GM12878 (cell line): ENCODE results near the gene VWA8. TPM values are rescaled to one million over a fixed set of nuclear protein-coding genes. Genes with fewer than 3 reads are reported as not detected.

Experiments used
- ATAC-seq: fragments of 200-7000 bp; cut with Tn5 transposase; 3 replicates; pipeline ENCODE4 v1.9.1; 2020; ENCODE audit warnings: mild to moderate bottlenecking, moderate library complexity
- BruUV-seq: library from RNA; stranded (reverse); fragments of 400-500 nt; replicated peaks from 2 replicates; lab custom pipeline; 2021; lab: Mats Ljungman, UMichigan
- CTCF ChIA-PET: fragments of 300-600 bp; sonication (Branson Sonifier 250); formaldehyde crosslinking; extraction: SDS; loops from one replicate; lab custom pipeline; 2021; ENCODE audit warnings: inconsistent platforms; lab: Yijun Ruan, JAX
- POLR2A ChIA-PET: fragments of 350-600 bp; formaldehyde crosslinking; extraction: SDS; loops from one replicate; lab custom pipeline; 2021; ENCODE audit warnings: inconsistent platforms; lab: Charles Lee
- RAD21 ChIA-PET: fragments of 300-600 bp; sonication (Branson Sonifier 250); formaldehyde crosslinking; loops from one replicate; lab custom pipeline; 2023; ENCODE audit warnings: antibody characterized with exemption; ENCODE audit not compliant: unreplicated experiment; lab: Charles Lee
- SMC1A ChIA-PET: fragments of 300-600 bp; sonication (Branson Sonifier 250); formaldehyde crosslinking; loops from one replicate; lab custom pipeline; 2023; ENCODE audit not compliant: unreplicated experiment, uncharacterized antibody; lab: Charles Lee
- DNase-seq: peaks from one replicate; pipeline ENCODE4 v3.0.0-alpha.2; 2011; ENCODE audit warnings: low read depth, low spot score
- FAIRE-seq: peaks from 3 replicates; lab custom pipeline; 2011; peaks lifted over from hg19 to GRCh38; lab: Jason Lieb, UNC
- H2AFZ ChIP-seq: 2 replicates; pipeline ENCODE4 v1.6.0; 2011; ENCODE audit warnings: low read depth, low read length, control low read depth; ENCODE audit not compliant: control insufficient read depth
- H3K27ac ChIP-seq: 2 replicates; pipeline ENCODE4 v1.5.1; 2011; ENCODE audit warnings: control low read depth; ENCODE audit not compliant: control insufficient read depth, insufficient read depth
- H3K27me3 ChIP-seq, 2 experiments: replicated peaks in 1 of 2; 2 replicates each; pipeline versions ENCODE4 v1.6.0 to v1.6.1; 2011; ENCODE audit warnings: low read length in 1 of 2; ENCODE audit not compliant: control insufficient read depth in 2 of 2, insufficient read depth in 2 of 2
- H3K36me3 ChIP-seq, 2 experiments: 2 replicates each; pipeline ENCODE4 v1.5.1; 2011; ENCODE audit warnings: low read length in 1 of 2; ENCODE audit not compliant: control insufficient read depth in 2 of 2, insufficient read depth in 2 of 2
- H3K4me1 ChIP-seq: 2 replicates; pipeline ENCODE4 v1.6.1; 2011; ENCODE audit warnings: mild to moderate bottlenecking, low read length, moderate library complexity, mixed read lengths; ENCODE audit not compliant: control insufficient read depth, insufficient read depth
- H3K4me2 ChIP-seq: 2 replicates; pipeline ENCODE4 v1.6.0; 2011; ENCODE audit warnings: control low read depth; ENCODE audit not compliant: control insufficient read depth, insufficient read depth
- H3K4me3 ChIP-seq: fragments of 200-600 bp; sonication (generic); 2 replicates; pipeline ENCODE4 v1.5.1; 2016
- H3K79me2 ChIP-seq: 2 replicates; pipeline ENCODE4 v1.6.0; 2011; ENCODE audit warnings: low read length; ENCODE audit not compliant: control insufficient read depth, insufficient read depth
- H3K9ac ChIP-seq: 2 replicates; pipeline ENCODE4 v1.8.0; 2011; ENCODE audit warnings: low read length, control low read depth, mixed read lengths; ENCODE audit not compliant: control insufficient read depth, insufficient read depth
- H3K9me3 ChIP-seq: replicated peaks from 3 replicates; pipeline ENCODE4 v1.5.1; 2011; ENCODE audit warnings: mild to moderate bottlenecking, low read length; ENCODE audit not compliant: control insufficient read depth, insufficient read depth
- H4K20me1 ChIP-seq: 2 replicates; pipeline ENCODE4 v1.6.0; 2011; ENCODE audit not compliant: control insufficient read depth, insufficient read depth
- CTCF ChIP-seq, 3 experiments: IDR thresholded peaks in 2 of 3; conservative IDR thresholded peaks in 1 of 3; 2 replicates each; pipeline ENCODE4 v1.5.1; 2011; ENCODE audit warnings: low read depth in 3 of 3, low read length in 3 of 3, mild to moderate bottlenecking in 3 of 3, control low read depth in 2 of 3, moderate library complexity in 2 of 3, inconsistent platforms in 1 of 3, mixed read lengths in 1 of 3; ENCODE audit not compliant: control insufficient read depth in 2 of 3, insufficient read depth in 1 of 3; ENCODE audit errors: extremely low read depth in 1 of 3
- ETV6 ChIP-seq, 2 experiments: fragments of 450-650 bp in 1 of 2; IDR thresholded peaks in 1 of 2; conservative IDR thresholded peaks in 1 of 2; 2 replicates each; pipeline ENCODE4 v1.6.1; 2014; ENCODE audit warnings: antibody characterized with exemption in 1 of 2, borderline replicate concordance in 1 of 2, low read depth in 1 of 2, mild to moderate bottlenecking in 1 of 2, moderate library complexity in 1 of 2
- POLR2A ChIP-seq: IDR thresholded peaks from 2 replicates; pipeline ENCODE4 v1.6.1; 2011; ENCODE audit warnings: low read depth, mild to moderate bottlenecking, low read length
- RAD21 ChIP-seq: IDR thresholded peaks from 2 replicates; pipeline ENCODE4 v1.6.1; 2011; ENCODE audit warnings: mild to moderate bottlenecking, low read depth, low read length, moderate library complexity; ENCODE audit not compliant: insufficient read depth
- RAD51 ChIP-seq: fragments of 450-650 bp; IDR thresholded peaks from 2 replicates; pipeline ENCODE4 v1.6.1; 2016; ENCODE audit warnings: moderate library complexity, mild to moderate bottlenecking, inconsistent platforms
- SMC3 ChIP-seq: IDR thresholded peaks from 2 replicates; pipeline ENCODE4 v1.6.1; 2011; ENCODE audit warnings: low read length, improper control_type of control experiment, borderline replicate concordance
- WGBS: methylation state at CpG from one replicate; pipeline ENCODE4 v1.1.6; 2016; ENCODE audit warnings: low lambda C conversion rate; ENCODE audit not compliant: insufficient replicate concordance, insufficient coverage; ENCODE audit errors: missing lambda C conversion rate; 5-methylcytosine and 5-hydroxymethylcytosine counted together
- in situ Hi-C: fragments of 300-500 bp; cut with MboI; formaldehyde crosslinking; loops from 9 replicates; pipeline ENCODE4 v1.14.3; 2018; ENCODE audit warnings: mixed read lengths
- intact Hi-C: fragments of 100-400 bp; cut with micrococcal nuclease; formaldehyde crosslinking; loops from one replicate; pipeline ENCODE4 v1.14.2; 2022; ENCODE audit not compliant: unreplicated experiment
- polyA plus RNA-seq, 11 experiments: library from polyadenylated mRNA; depleted of rRNA in 4 of 11; unstranded in 6 of 11; stranded (reverse) in 5 of 11; fragments of >200 nt; fragmentation: Nextera tagmentation in 4 of 11; fragmentation: Illumina TruSeq in 1 of 11; extraction: Ambion mirVana in 4 of 11; extraction: Trizol in 1 of 11; gene quantifications; 1 replicate in 1 of 11; 2 replicates in 10 of 11; pipeline versions ENCODE4 v1.2.1 to v1.2.3, GENCODE V29; 2011 to 2016; ENCODE audit warnings: inconsistent platforms in 2 of 11, missing spikeins in 2 of 11, low read depth in 1 of 11
- total RNA-seq, 4 experiments: library from RNA; depleted of rRNA in 3 of 4; stranded (reverse); fragments of >200 nt in 3 of 4; fragmentation: Illumina TruSeq in 1 of 4; extraction: Trizol in 1 of 4; gene quantifications; 2 replicates each; pipeline versions ENCODE4 v1.2.1 to v1.2.3, GENCODE V29; 2013 to 2021

Gene VWA8
- total and polyA plus RNA-seq, 10 of the 15 experiments (the other 5 are each of a cell fraction or from before 2014, with no cell fraction given): 3.0 to 21.8 (median 13.5) TPM

- no peaks in the 10 kb centered on the region for H3K27me3 ChIP-seq
- peaks cover 13% of the 10 kb centered on the region for H3K79me2 ChIP-seq
- intact Hi-C loops (no loop called here), in situ Hi-C loops (no loop called here)
- peaks cover 0 to 5% of the 10 kb centered on the region in 2 experiments; a peak in 2 of 4 replicates for H3K36me3 ChIP-seq
- no peak overlapping the region for H3K4me3 ChIP-seq
- no peak overlapping the region for H3K9ac ChIP-seq
- WGBS: 96% methylated on average over 2 of the region's 2 CpGs
- ATAC-seq (peak; percentile 93), FAIRE-seq (no peak), DNase-seq (no peak)
- H3K27ac ChIP-seq: no peak overlapping the region
- no peaks in the 10 kb centered on the region for H3K4me1 ChIP-seq
- no peak overlapping the region for H3K4me2 ChIP-seq
- no peak overlapping the region for H2AFZ ChIP-seq
- ChIA-PET RAD21 (interaction anchor here (1.0 to 3.0 kb wide), 7 partner anchors 10 to 274 kb away, joined by 3 to 15 read pairs (median 4); no protein-coding TSS in a partner anchor), POLR2A (interaction anchor here (0.6 to 0.9 kb wide), 2 partner anchors 9 to 455 kb away, joined by 5 read pairs; no protein-coding TSS in a partner anchor), SMC1A (interaction anchor here (0.5 to 3.0 kb wide), 20 partner anchors 9 to 589 kb away, joined by 3 to 16 read pairs (median 4); partner anchors contain the start of gene VWA8), CTCF (interaction anchor here (0.7 to 2.7 kb wide), 17 partner anchors 9 to 275 kb away, joined by 3 to 18 read pairs (median 6); no protein-coding TSS in a partner anchor)
- no peaks in the 10 kb centered on the region for H4K20me1 ChIP-seq
- H3K9me3 ChIP-seq: peaks cover 2% of the 10 kb centered on the region; the same call in 2 of the 3 replicates
- TF ChIP-seq CTCF (IDR thresholded peaks at IDR 0.05 in 2 of 3, conservative IDR thresholded peaks at IDR 0.05 in 1 of 3; ENCODE audit: control insufficient read depth in 2 of 3, extremely low read depth in 1 of 3, insufficient read depth in 1 of 3, low read depth in 3 of 3, low read length in 3 of 3): peak; percentile 31 to 39 (median 34); a peak in 4 of 6 replicates
- no peak for TF ChIP-seq ETV6 (conservative IDR thresholded peaks at IDR 0.05 in 1 of 2, IDR thresholded peaks at IDR 0.05 in 1 of 2; ENCODE audit: borderline replicate concordance in 1 of 2, low read depth in 1 of 2)
- TF ChIP-seq RAD21: peak; percentile 55
- TF ChIP-seq POLR2A: no peak
- peak; percentile 32; the same call in 1 of the 2 replicates for TF ChIP-seq SMC3
- TF ChIP-seq RAD51: no peak
- BruUV-seq: no TSS peak
Observed at GRCh38 chr13:41942462-41943094, 18.3 kb downstream of the VWA8 start.
